ENCODE measurements around the gene GATA5.

- no peak for TF ChIP-seq AEBP2 (tag by site-specific recombination; IDR thresholded peaks at IDR 0.05; ENCODE audit: borderline replicate concordance)
- no peak for TF ChIP-seq CTCF (tag by site-specific recombination; IDR thresholded peaks at IDR 0.05)
Observed at GRCh38 chr20:62494980-62495748, 19.4 kb upstream of the GATA5 start.

Data from HEK293 (cell line).